ENCODE data around the gene CAAP1.

DNA sequence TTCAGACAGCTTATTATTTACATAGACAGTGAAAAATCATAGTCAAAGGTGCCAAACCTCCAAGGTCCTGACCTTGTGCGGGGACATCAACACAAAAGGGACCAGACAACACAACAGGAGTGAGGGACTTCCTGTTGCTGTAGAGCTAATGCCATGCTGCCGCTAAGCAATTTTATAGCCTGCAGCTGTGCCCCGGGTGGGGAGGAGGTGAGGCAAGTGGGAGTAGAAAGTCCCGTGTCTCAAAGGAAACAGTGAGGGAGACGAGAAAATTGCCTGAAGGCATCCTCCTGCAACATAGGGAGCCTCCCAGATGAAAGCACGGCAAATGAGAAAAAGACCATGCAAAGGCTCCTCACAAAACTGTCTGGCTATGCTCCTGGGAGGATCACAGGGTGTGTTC, 58.8 kb downstream of the CAAP1 start:
- TF ChIP-seq, protein P1, sequence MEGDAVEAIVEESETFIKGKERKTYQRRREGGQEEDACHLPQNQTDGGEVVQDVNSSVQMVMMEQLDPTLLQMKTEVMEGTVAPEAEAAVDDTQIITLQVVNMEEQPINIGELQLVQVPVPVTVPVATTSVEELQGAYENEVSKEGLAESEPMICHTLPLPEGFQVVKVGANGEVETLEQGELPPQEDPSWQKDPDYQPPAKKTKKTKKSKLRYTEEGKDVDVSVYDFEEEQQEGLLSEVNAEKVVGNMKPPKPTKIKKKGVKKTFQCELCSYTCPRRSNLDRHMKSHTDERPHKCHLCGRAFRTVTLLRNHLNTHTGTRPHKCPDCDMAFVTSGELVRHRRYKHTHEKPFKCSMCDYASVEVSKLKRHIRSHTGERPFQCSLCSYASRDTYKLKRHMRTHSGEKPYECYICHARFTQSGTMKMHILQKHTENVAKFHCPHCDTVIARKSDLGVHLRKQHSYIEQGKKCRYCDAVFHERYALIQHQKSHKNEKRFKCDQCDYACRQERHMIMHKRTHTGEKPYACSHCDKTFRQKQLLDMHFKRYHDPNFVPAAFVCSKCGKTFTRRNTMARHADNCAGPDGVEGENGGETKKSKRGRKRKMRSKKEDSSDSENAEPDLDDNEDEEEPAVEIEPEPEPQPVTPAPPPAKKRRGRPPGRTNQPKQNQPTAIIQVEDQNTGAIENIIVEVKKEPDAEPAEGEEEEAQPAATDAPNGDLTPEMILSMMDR (IDR thresholded peaks at IDR 0.05): no peak
- TF ChIP-seq POLR2A (IDR thresholded peaks at IDR 0.05): no peak

Data from adrenal gland (tissue), 5 donors.